ENCODE data around the gene LINGO3. TPM values are rescaled to one million over a fixed set of nuclear protein-coding genes. Genes with fewer than 3 reads are reported as not detected.

The LINGO3 gene
- total and polyA plus RNA-seq, 7 experiments from 2014 or later = 0.27 to 12.9 (median 1.3) TPM

Other genes starting within 250 kb of the LINGO3 start
- gene MOB3A, start 211.8 kb downstream of the LINGO3 start, total RNA-seq = 100 to 1,000 TPM in 4 of 5 experiments, 10 to 100 TPM in 1; 93.2 to 269 (median 117) TPM
- gene MOB3A, start 211.8 kb downstream of the LINGO3 start, polyA plus RNA-seq = 100 to 1,000 TPM in 1 of 2 donors, 10 to 100 TPM in 1; 49.5 to 114 TPM
- 10 to 100 TPM; 12.2 to 26.8 (median 15.7) TPM for gene IZUMO4, start 211.2 kb downstream of the LINGO3 start, total RNA-seq
- gene IZUMO4, start 211.2 kb downstream of the LINGO3 start, polyA plus RNA-seq = 1 to 10 TPM in 1 of 2 donors, under 1 TPM in 1; 0.73 to 1.9 TPM
- 100 to 1,000 TPM in 1 of 5 experiments, 10 to 100 TPM in 4; 63.7 to 106 (median 80.3) TPM for gene AP3D1, start 156.6 kb downstream of the LINGO3 start, total RNA-seq
- 10 to 100 TPM; 12.3 to 41.7 TPM for gene AP3D1, start 156.6 kb downstream of the LINGO3 start, polyA plus RNA-seq
- 10 to 100 TPM; 27.8 to 66.1 (median 38.3) TPM for gene DOT1L, start 144.2 kb downstream of the LINGO3 start, total RNA-seq
- 1 to 10 TPM in 1 of 2 donors, under 1 TPM in 1; 0.32 to 1.1 TPM for gene DOT1L, start 144.2 kb downstream of the LINGO3 start, polyA plus RNA-seq
- 10 to 100 TPM; 32.9 to 65.0 (median 50.2) TPM for gene PLEKHJ1, start 71.8 kb downstream of the LINGO3 start, total RNA-seq
- gene PLEKHJ1, start 71.8 kb downstream of the LINGO3 start, polyA plus RNA-seq = 100 to 1,000 TPM in 1 of 2 donors, 10 to 100 TPM in 1; 79.5 to 123 TPM
- 100 to 1,000 TPM; 131 to 150 (median 133) TPM for gene SF3A2, start 71.3 kb downstream of the LINGO3 start, total RNA-seq
- gene SF3A2, start 71.3 kb downstream of the LINGO3 start, polyA plus RNA-seq = 10 to 100 TPM; 22.3 to 34.5 TPM
- gene AMH, start 58.8 kb downstream of the LINGO3 start, total RNA-seq = 10 to 100 TPM in 2 of 5 experiments, 1 to 10 TPM in 2, under 1 TPM in 1; 0.37 to 12.9 (median 4.6) TPM
- gene AMH, start 58.8 kb downstream of the LINGO3 start, polyA plus RNA-seq = not detected
- gene JSRP1, start 51.7 kb downstream of the LINGO3 start, total RNA-seq = under 1 TPM in 3 of 5 experiments, not detected in 2; 0.24 to 0.41 (median 0.27) TPM
- gene JSRP1, start 51.7 kb downstream of the LINGO3 start, polyA plus RNA-seq = under 1 TPM in 1 of 2 donors, not detected in 1; 0.54 TPM
- gene PEAK3, start 26.0 kb downstream of the LINGO3 start, total RNA-seq = 1 to 10 TPM in 1 of 5 experiments, under 1 TPM in 3, not detected in 1; 0.14 to 3.9 (median 0.45) TPM
- under 1 TPM; 0.14 to 0.44 TPM for gene PEAK3, start 26.0 kb downstream of the LINGO3 start, polyA plus RNA-seq
- 100 to 1,000 TPM in 3 of 5 experiments, 10 to 100 TPM in 2; 79.4 to 131 (median 102) TPM for gene LSM7, start 20.4 kb upstream of the LINGO3 start, total RNA-seq
- gene LSM7, start 20.4 kb upstream of the LINGO3 start, polyA plus RNA-seq = 100 to 1,000 TPM; 142 to 182 TPM
- 100 to 1,000 TPM in 4 of 5 experiments, 10 to 100 TPM in 1; 92.2 to 150 (median 140) TPM for gene SPPL2B, start 20.5 kb upstream of the LINGO3 start, total RNA-seq
- 10 to 100 TPM; 11.1 to 15.7 TPM for gene SPPL2B, start 20.5 kb upstream of the LINGO3 start, polyA plus RNA-seq
- not detected for gene TMPRSS9, start 52.1 kb upstream of the LINGO3 start, total RNA-seq
- not detected for gene TMPRSS9, start 52.1 kb upstream of the LINGO3 start, polyA plus RNA-seq
- 10 to 100 TPM; 31.3 to 70.8 (median 35.4) TPM for gene TIMM13, start 119.4 kb upstream of the LINGO3 start, total RNA-seq
- 10 to 100 TPM; 63.6 to 75.3 TPM for gene TIMM13, start 119.4 kb upstream of the LINGO3 start, polyA plus RNA-seq
- 10 to 100 TPM; 10.8 to 86.4 (median 16.6) TPM for gene LMNB2, start 148.8 kb upstream of the LINGO3 start, total RNA-seq
- 10 to 100 TPM in 1 of 2 donors, 1 to 10 TPM in 1; 5.6 to 11.4 TPM for gene LMNB2, start 148.8 kb upstream of the LINGO3 start, polyA plus RNA-seq
- gene GADD45B, start 168.0 kb upstream of the LINGO3 start, total RNA-seq = 100 to 1,000 TPM in 2 of 5 experiments, 10 to 100 TPM in 3; 71.7 to 157 (median 84.2) TPM
- gene GADD45B, start 168.0 kb upstream of the LINGO3 start, polyA plus RNA-seq = 10 to 100 TPM; 30.1 to 38.4 TPM